HG03103 (cell line): ENCODE measurements around the gene NINJ2.
A peak's percentile ranks its signal among the peaks of the same experiment; 100 is the strongest.
"Not testable (repeated sequence)": the region's sequence is repeated elsewhere in the genome, so short reads cannot be mapped to it uniquely, and the experiment has no call there.

Experiments
- ATAC-seq: cut with Tn5 transposase; IDR thresholded peaks from one replicate; pipeline ENCODE4 v1.9.1; 2021; ENCODE audit warnings: low read depth; ENCODE audit not compliant: unreplicated experiment

The NINJ2 gene

DNA sequence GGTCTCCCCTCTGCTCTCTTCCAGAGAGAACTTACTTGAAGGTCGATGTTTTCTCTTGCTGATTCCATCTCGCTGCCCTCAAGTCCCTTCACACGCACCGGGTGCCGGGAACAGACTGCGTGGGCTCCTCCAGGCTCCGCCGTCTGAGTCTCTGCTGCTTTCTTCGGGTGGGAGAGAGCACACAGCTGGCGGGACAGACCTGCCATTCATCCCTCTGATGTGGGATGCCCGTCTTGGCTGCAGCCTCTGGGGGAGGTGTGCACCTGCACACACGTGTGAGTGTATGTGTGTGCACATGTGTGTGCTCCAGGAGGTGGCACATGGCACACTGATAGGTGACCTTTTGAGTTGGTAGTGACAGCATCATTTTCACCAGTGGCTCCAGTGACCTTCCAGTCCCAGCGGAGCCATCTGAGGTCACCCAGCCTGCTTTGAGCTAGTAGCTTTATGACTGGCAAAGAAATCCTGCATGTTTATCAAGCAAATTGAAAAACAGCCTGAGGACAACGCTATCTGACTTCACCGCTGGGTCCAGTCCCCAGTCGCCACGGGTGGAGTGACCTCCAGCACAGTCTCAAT, at the start of gene NINJ2:
TSS of gene NINJ2 (minus strand) at position 153 of the 579 bp plus-strand sequence. CDS start at position 68, 85 bp downstream.
- no peak for ATAC-seq

- ATAC-seq, result no peak
These were observed 49.1 kb upstream of the NINJ2 start for GRCh38 chr12:712172-712863.

DNA sequence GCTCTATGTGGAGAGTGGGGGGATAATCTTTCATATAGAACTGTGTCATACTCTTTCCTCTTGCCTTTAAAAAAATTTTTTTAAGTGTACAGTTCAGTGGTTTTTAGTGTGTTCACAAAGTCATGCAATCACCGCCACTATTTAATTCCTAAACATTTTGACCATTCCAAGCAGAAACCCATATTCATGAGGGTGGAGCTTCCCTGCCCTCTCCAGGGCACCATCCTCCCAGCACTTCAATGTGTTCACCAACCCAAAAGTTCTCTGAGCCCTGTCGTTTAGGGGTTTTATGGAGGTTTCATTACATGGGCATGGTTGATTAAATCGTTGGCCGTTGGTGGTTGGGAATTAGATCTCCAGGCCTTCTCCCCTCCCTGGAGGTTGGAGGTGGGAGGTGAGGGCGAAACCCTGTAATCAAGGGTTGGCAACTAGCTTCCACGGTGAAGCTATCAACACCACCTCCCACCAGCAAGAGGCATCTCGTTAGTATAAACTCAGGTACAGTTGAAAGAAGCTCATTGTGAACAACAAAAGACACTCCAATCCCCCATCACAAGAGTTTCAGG, 46.3 kb upstream of the NINJ2 start:
- no peak for ATAC-seq

DNA sequence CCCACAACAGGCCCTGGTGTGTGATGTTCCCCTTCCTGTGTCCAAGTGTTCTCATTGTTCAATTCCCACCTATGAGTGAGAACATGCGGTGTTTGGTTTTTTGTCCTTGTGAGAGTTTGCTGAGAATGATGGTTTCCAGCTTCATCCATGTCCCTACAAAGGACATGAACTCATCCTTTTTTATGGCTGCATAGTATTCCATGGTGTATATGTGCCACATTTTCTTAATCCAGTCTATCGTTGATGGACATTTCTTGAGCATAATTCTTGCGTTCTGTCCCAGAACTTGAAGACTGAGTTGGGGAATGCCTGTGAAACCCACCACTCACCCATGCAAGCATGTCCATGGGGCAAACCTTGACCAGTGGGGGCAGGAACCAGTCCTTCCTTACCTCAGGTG, 44.8 kb upstream of the NINJ2 start:
- ATAC-seq, result not testable (repeated sequence)

DNA sequence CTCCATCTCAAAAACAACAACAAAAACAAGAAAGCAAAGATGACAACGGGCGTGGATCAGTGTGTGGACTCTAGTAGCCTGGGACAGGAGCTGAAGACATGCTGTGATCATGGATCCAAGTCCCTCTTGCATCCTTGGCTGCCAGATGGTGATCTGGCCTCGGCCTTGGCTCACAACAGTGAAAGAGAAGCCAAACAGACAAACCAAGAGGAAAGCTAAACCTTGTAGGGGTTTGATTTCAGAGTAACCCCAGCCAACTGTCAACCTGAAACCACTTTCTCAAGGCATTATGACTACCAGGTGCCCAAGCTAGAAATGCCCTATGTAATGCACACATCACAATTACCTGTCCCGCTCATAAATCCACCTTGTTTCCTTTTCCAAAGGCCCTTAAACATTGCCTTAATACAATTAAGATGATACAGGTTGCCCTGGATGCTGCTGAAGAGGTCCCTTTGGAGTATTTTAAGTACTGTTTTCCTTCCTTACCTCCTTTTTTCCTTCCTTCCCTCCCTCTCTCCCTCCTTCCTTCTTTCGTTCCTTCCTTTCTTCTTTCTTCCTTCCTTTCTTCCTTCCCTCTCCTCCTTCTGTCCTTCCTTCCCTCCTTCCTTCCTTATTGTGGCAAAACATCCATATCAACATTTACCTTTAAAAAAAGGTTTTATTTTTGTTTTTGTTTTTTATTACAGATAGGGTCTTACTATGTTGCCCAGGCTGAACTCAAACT, 41.4 kb upstream of the NINJ2 start:
- ATAC-seq, result no peak

DNA sequence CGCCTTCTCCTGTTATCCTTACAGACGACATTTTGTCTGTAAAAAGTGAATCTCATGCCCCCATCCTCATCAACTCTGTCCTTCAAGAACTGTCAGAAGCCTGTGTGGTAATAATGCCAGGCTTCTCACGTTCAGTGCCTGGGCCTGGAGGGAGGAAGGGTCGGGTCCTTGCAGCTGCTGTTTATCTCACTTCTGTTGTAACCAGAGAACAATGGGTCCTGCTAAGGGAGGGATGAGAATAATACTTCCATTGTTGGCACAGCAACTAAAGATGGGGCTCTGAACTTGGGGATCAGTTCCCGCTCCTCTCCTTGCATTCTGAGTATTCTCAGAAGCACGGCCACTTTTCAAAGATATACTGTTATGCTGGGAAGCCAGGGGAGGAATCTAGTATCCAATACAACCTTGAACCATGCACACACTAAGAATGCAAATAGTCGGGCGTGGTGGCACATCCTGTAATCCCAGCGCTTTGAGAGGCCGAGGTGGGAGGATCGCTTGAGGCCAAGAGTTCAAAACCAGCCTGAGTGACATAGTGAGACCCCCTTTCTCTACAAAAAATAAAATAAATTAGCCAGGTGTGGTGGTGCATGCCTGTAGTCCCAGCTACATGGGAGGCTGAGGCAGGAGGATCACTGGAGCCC, 38.8 kb upstream of the NINJ2 start:
- no peak for ATAC-seq

DNA sequence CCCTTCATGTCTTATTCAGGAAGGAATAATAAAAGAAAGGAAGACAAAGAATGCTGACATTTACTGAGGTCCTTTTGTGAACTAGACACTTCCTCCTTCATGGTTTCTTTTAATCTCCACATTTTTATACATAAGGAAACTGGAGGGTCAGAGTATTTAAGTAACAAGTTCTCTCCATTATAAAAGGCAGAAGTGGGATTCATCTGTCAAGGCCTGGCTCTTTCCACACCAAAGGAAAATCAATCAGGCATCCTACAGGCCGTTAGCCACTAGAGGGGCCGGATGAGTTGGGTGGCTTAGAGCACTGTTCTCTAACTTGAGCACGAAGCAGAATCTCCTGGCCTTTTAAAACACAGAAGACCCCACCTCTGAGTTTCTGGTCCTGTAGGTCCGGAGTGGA, 36.8 kb upstream of the NINJ2 start:
- ATAC-seq, result no peak

DNA sequence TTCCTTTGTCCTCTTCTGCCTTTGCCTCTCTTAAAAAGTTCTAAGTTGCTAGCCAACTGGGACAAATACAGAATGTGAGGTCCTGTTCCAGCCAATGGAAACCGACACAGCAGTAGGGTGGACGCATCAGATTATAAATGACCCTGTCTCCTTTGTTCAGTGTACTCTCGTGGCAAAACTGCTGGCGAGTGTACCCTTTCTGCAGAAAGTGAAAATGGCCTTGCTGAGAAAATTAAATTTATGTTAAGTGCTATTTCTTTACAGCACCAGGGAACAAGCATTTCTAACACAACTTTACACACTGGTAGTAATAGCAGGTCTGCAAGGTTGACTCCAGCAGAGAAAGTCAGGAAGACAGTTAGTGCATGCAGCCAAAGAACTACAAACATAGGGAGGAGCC, 35.0 kb upstream of the NINJ2 start:
- not testable (repeated sequence) for ATAC-seq

DNA sequence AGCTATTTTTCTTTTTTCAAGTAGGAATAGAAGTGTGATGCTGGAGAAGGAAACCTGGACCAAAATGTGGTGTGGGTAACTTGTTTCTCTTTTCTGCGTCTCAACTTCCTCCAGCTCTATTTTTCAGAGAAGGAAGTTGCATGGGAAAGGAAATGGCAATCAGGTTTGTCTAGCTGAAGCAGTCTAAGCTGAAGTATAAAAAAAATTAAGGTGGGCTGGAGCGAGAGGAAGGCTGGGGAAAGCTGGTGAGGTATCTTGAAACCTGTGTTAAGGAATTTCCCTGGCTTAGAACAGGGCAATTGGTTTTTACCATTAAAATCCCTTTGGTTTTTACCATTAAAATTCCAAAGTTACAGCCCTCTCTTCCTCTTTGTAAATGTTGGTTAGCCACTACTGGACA, 34.2 kb upstream of the NINJ2 start:
- no peak for ATAC-seq

DNA sequence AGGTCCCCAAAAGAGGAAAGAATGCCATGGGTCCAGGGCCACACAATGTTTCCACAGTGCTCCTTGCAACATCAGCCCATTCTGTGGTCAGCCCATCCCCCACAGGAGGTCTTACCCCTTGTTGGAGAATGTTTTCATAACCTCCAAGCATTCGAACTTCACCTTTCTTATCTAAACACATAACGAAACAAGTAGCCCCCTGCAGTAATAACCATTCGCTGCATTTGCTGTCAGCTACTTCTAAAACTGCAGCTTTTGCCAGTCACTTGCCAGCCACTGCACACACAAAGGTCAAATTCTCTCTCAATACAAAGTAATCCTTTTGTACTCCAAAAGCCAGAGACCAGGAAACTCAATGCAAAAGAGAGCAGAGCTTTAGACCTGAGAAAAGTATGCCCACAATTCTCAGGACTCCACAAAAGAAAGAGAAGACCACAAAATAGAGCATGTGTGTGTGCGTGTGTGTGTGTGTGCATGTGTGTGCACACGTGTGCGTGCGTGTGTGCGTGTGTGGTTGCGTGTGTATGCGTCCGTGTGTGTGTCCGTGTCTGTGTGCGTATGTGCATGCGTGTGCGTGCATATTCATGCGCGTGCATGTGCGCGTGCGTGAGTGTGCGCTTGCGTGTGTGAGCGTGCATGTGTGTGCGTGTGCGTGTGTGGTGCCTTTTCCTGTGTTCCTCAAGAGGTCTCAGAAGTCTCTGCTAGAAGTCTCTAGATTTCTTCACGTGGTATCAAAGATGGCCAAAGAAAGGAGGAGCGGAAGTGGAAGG, 31.7 kb upstream of the NINJ2 start:
- no peak for ATAC-seq

- no peak for ATAC-seq
These were observed 30.8 kb upstream of the NINJ2 start for GRCh38 chr12:693934-694533.

- no peak for ATAC-seq
These were observed 29.0 kb upstream of the NINJ2 start for GRCh38 chr12:692274-692673.

DNA sequence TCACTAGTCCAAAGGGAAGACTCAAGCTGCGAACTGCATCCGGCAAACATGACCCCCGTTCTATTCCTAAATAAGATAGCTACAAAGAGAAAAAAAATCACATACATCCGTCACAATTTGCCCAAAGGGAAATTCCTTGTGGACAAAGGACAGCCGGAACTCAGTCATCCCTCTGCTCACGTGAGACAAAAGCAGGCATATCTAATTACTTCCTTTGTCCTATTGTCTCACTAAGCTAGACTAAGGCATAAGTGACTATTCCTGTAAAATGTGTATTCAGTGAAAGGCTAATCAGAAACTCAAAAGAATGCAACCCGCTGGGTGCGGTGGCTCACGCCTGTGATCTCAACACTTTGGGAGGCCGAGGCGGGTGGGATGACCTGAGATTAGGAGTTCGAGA, 27.2 kb upstream of the NINJ2 start:
- ATAC-seq, result no peak

- ATAC-seq, result peak; percentile 66
These were observed 22.1 kb upstream of the NINJ2 start for GRCh38 chr12:685388-685787.

GRCh38 chr12:684416-684815, 21.2 kb upstream of the NINJ2 start:
- ATAC-seq, result no peak

GRCh38 chr12:681568-682256, 18.5 kb upstream of the NINJ2 start:
- ATAC-seq, result no peak

GRCh38 chr12:678747-679712, 15.8 kb upstream of the NINJ2 start:
- no peak for ATAC-seq

- no peak for ATAC-seq
These were observed 12.3 kb upstream of the NINJ2 start for GRCh38 chr12:675562-675961.
